ENCODE measurements around the gene LTBP3. TPM values are rescaled to one million over a fixed set of nuclear protein-coding genes. Genes with fewer than 3 reads are reported as not detected.

The LTBP3 gene
- total and polyA plus RNA-seq, 9 of the 15 experiments (the other 6 are each of a cell fraction or from before 2014, with no cell fraction given), result 0.06 to 20.5 (median 4.8) TPM

DNA sequence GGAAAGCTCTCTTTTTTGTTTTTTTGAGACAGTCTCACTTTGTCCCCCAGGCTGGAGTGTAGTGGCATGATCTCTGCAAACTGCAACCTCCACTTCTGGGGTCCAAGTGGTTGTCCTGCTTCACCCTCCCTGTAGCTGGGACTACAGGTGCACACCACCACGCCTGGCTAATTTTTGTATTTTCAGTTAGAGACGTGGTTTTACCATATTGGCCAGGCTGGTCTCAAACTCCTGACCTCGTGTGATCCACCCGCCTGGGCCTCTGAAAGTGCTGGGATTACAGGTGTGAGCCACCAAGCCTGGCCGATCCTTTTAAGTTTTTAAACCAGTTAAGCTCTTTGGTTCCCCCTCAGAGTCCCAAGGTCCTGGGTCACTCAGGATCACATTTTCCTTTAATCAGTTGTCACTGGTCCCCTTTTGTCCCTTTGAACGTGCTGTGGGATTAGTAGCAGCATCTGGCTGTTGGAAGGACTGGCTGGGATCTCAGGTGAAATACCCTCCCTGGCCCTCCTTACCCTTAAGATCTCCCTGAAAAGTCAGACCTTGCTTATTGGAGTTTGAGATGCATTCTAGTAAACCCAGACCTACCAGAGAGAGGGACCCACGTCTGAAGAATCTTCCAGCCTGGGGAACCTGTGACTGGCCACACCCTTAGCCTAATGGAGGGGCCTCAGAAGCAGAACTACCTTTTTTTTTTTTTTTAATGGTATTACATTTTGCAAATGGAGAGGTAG, 51.2 kb downstream of the LTBP3 start (continued):
- TF ChIP-seq, protein P1, sequence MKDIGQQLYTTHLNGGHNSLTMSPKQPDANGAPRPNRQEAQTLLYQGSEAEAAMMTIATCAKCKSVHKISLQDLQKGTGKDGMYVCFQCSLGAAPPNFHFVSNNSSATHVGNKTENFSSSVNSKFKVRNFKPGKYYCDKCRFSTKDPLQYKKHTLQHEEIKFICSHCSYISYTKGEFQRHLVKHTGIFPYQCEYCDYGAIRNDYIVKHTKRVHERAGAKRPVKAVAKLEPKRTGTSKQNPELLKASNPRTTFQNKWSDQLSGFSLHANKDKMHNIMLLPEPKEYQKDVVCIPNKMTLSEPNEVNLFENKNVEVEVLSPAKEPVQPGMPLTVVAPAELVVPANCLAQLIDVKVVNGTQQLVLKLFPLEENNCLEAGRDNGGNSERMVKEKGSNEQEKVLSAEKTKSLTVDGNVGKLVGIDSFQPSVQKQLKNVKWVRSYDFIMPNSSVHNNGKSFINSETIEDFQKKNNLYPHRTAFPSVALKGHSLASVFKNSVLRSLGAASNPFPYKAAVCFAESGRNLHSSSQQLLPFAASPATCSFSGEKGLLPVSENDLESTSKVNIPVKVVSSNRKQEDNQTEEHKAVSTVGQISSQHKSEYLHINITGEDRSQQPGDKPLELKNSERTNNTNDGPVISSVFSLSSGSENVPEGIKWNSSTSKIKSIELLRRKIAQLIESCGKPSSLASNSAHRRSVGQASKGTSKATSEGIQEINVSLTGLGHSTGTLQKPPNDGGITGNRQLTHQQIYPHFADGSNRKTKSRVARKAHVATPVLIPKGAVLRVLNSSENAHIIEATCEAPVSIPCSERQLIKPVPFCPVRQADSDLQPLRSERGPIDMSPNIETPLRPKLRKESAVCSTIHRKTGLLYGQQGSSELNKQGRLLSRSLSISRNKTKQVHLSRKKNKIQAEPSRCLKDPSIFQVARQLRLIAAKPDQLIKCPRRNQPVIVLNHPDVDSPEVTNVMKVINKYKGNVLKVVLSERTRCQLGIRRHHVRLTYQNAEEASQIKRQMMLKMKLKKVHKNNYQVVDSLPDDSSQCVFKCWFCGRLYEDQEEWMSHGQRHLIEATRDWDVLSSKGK (CRISPR knock-in tag; IDR thresholded peaks at IDR 0.05), result peak; percentile 91
- TF ChIP-seq, protein P2, sequence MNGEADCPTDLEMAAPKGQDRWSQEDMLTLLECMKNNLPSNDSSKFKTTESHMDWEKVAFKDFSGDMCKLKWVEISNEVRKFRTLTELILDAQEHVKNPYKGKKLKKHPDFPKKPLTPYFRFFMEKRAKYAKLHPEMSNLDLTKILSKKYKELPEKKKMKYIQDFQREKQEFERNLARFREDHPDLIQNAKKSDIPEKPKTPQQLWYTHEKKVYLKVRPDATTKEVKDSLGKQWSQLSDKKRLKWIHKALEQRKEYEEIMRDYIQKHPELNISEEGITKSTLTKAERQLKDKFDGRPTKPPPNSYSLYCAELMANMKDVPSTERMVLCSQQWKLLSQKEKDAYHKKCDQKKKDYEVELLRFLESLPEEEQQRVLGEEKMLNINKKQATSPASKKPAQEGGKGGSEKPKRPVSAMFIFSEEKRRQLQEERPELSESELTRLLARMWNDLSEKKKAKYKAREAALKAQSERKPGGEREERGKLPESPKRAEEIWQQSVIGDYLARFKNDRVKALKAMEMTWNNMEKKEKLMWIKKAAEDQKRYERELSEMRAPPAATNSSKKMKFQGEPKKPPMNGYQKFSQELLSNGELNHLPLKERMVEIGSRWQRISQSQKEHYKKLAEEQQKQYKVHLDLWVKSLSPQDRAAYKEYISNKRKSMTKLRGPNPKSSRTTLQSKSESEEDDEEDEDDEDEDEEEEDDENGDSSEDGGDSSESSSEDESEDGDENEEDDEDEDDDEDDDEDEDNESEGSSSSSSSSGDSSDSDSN (IDR thresholded peaks at IDR 0.05; ENCODE audit: borderline replicate concordance in 1 of 2, low read depth in 2 of 2, low read length in 2 of 2), result no peak
- TF ChIP-seq GATAD2B (IDR thresholded peaks at IDR 0.05; ENCODE audit: borderline replicate concordance) (no peak; the same call in 1 of the 2 replicates), NR4A1 (CRISPR knock-in tag; IDR thresholded peaks at IDR 0.05) (peak; percentile 78; the same call in 1 of the 2 replicates), NR4A1 (tag; IDR thresholded peaks at IDR 0.05) (peak; percentile 54; the same call in 1 of the 2 replicates), JUNB (CRISPR knock-in tag; conservative IDR thresholded peaks at IDR 0.05) (0 out of 2 replicates have a peak, but pooled peaks have one; percentile 32), MYNN (IDR thresholded peaks at IDR 0.05) (peak; percentile 59), MYNN (CRISPR knock-in tag; IDR thresholded peaks at IDR 0.05) (no peak), PHB2 (IDR thresholded peaks at IDR 0.05; ENCODE audit: low read depth) (peak; percentile 75), TEAD4 (IDR thresholded peaks at IDR 0.05; ENCODE audit: low read length) (peak; percentile 78), TEAD4 (CRISPR knock-in tag; IDR thresholded peaks at IDR 0.05; ENCODE audit: borderline replicate concordance) (no peak; the same call in 1 of the 2 replicates), KLF6 (CRISPR knock-in tag; IDR thresholded peaks at IDR 0.05; ENCODE audit: borderline replicate concordance) (no peak), BHLHE40 (IDR thresholded peaks at IDR 0.05; ENCODE audit: low read length) (peak; percentile 84), TGIF2 (CRISPR knock-in tag; IDR thresholded peaks at IDR 0.05) (0 out of 2 replicates have a peak, but pooled peaks have one; percentile 30), ZC3H8 (IDR thresholded peaks at IDR 0.05) (no peak), SFPQ (IDR thresholded peaks at IDR 0.05; ENCODE audit: low read depth, low read length) (0 out of 2 replicates have a peak, but pooled peaks have one; percentile 12), ZNF175 (CRISPR knock-in tag; IDR thresholded peaks at IDR 0.05; ENCODE audit: low read depth) (no peak)
- TF ChIP-seq, protein P3, sequence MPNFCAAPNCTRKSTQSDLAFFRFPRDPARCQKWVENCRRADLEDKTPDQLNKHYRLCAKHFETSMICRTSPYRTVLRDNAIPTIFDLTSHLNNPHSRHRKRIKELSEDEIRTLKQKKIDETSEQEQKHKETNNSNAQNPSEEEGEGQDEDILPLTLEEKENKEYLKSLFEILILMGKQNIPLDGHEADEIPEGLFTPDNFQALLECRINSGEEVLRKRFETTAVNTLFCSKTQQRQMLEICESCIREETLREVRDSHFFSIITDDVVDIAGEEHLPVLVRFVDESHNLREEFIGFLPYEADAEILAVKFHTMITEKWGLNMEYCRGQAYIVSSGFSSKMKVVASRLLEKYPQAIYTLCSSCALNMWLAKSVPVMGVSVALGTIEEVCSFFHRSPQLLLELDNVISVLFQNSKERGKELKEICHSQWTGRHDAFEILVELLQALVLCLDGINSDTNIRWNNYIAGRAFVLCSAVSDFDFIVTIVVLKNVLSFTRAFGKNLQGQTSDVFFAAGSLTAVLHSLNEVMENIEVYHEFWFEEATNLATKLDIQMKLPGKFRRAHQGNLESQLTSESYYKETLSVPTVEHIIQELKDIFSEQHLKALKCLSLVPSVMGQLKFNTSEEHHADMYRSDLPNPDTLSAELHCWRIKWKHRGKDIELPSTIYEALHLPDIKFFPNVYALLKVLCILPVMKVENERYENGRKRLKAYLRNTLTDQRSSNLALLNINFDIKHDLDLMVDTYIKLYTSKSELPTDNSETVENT (CRISPR knock-in tag; IDR thresholded peaks at IDR 0.05), result peak; percentile 93
